DOHH2 (cell line): ENCODE results near the gene TTC33.

Source experiments
- H3F3A ChIP-seq: fragments of 200-600 bp; sonication (generic), shearing (Covaris generic); 2 replicates; pipeline ENCODE4 v1.6.0; 2016; ENCODE audit warnings: antibody characterized with exemption, mild to moderate bottlenecking; ENCODE audit not compliant: control insufficient read depth, insufficient read depth
- H3K27ac ChIP-seq: fragments of 200-600 bp; sonication (generic); 2 replicates; pipeline ENCODE4 v1.5.1; 2014; ENCODE audit warnings: low read depth, mild to moderate bottlenecking, low read length, moderate library complexity
- H3K27me3 ChIP-seq: fragments of 200-600 bp; sonication (generic); 2 replicates; pipeline ENCODE4 v1.6.1; 2014; ENCODE audit warnings: mild to moderate bottlenecking, low read length, mixed read lengths; ENCODE audit not compliant: control insufficient read depth
- H3K36me3 ChIP-seq: fragments of 200-600 bp; sonication (generic); 2 replicates; pipeline ENCODE4 v1.6.1; 2014; ENCODE audit warnings: mild to moderate bottlenecking, low read length, moderate library complexity, mixed read lengths; ENCODE audit not compliant: control insufficient read depth
- H3K4me1 ChIP-seq: fragments of 200-600 bp; sonication (generic); 2 replicates; pipeline ENCODE4 v1.6.1; 2014; ENCODE audit warnings: mild to moderate bottlenecking, low read length, mixed read lengths; ENCODE audit not compliant: control insufficient read depth
- H3K4me2 ChIP-seq: fragments of 200-600 bp; sonication (generic); 2 replicates; pipeline ENCODE4 v1.6.0; 2014; ENCODE audit warnings: mild to moderate bottlenecking, low read length, moderate library complexity
- H3K4me3 ChIP-seq: fragments of 200-600 bp; sonication (generic); 2 replicates; pipeline ENCODE4 v1.5.1; 2014; ENCODE audit warnings: mild to moderate bottlenecking, low read length, mixed read lengths
- H3K79me2 ChIP-seq: fragments of 200-600 bp; sonication (generic); 2 replicates; pipeline ENCODE4 v1.6.1; 2014; ENCODE audit warnings: mild to moderate bottlenecking, low read length, mixed read lengths; ENCODE audit not compliant: control insufficient read depth
- H3K9me2 ChIP-seq: fragments of 200-600 bp; sonication (generic); replicated peaks from 2 replicates; pipeline ENCODE4 v1.6.1; 2014; ENCODE audit warnings: mild to moderate bottlenecking, low read length, mixed read lengths; ENCODE audit not compliant: control insufficient read depth
- H3K9me3 ChIP-seq: fragments of 200-600 bp; sonication (generic); 2 replicates; pipeline ENCODE4 v1.6.1; 2014; ENCODE audit warnings: antibody characterized with exemption, low read length, mixed read lengths; ENCODE audit not compliant: control insufficient read depth, insufficient read depth
- H4K20me1 ChIP-seq: fragments of 200-600 bp; sonication (generic); 2 replicates; pipeline ENCODE4 v1.6.0; 2014; ENCODE audit warnings: low read depth, mild to moderate bottlenecking, antibody characterized with exemption, low read length, moderate library complexity; ENCODE audit not compliant: control insufficient read depth, insufficient read depth
- CTCF ChIP-seq: fragments of 200-600 bp; sonication (generic); IDR thresholded peaks from one replicate; pipeline ENCODE4 v1.5.1; 2014; ENCODE audit warnings: antibody characterized with exemption, mild to moderate bottlenecking, low read depth, low read length; ENCODE audit not compliant: poor library complexity, severe bottlenecking
- EZH2phosphoT487 ChIP-seq: fragments of 200-600 bp; sonication (generic); IDR thresholded peaks from 2 replicates; pipeline ENCODE4 v1.6.1; 2017; ENCODE audit warnings: borderline replicate concordance, mild to moderate bottlenecking, antibody characterized with exemption, low read length, moderate library complexity, mixed read lengths

The TTC33 gene

GRCh38 chr5:40743771-40744170 lies 12.0 kb downstream of the TTC33 start:
- peaks cover 33% of the 10 kb centered on the region for H3K79me2 ChIP-seq
- peaks cover 15% of the 10 kb centered on the region for H3K4me1 ChIP-seq
- H3K36me3 ChIP-seq, result peaks cover 19% of the 10 kb centered on the region
- no peaks in the 10 kb centered on the region for H4K20me1 ChIP-seq
- no peaks in the 10 kb centered on the region for H3K27me3 ChIP-seq
- no peak overlapping the region for H3K27ac ChIP-seq
- no peaks in the 10 kb centered on the region for H3K9me3 ChIP-seq
- H3K4me2 ChIP-seq, result no peak overlapping the region
- H3K4me3 ChIP-seq, result no peak overlapping the region
- TF ChIP-seq CTCF, result no peak
- TF ChIP-seq EZH2phosphoT487, result no peak
- H3F3A ChIP-seq, result no peaks in the 10 kb centered on the region
- no peaks in the 10 kb centered on the region for H3K9me2 ChIP-seq

GRCh38 chr5:40738502-40738901 lies 17.3 kb downstream of the TTC33 start:
- Histone ChIP-seq H3K79me2 (no peaks in the 10 kb centered on the region; the same call in 1 of the 2 replicates), H3K4me1 (no peaks in the 10 kb centered on the region), H3K4me2 (no peak overlapping the region), H3K9me2 (no peaks in the 10 kb centered on the region), H3K4me3 (no peak overlapping the region), H3K27ac (no peak overlapping the region), H4K20me1 (no peaks in the 10 kb centered on the region), H3K9me3 (no peaks in the 10 kb centered on the region), H3F3A (peaks cover 4% of the 10 kb centered on the region; the same call in 1 of the 2 replicates), H3K27me3 (no peaks in the 10 kb centered on the region), H3K36me3 (peaks cover 15% of the 10 kb centered on the region)
- TF ChIP-seq CTCF (no peak), EZH2phosphoT487 (no peak)

GRCh38 chr5:40736103-40736875 lies 19.5 kb downstream of the TTC33 start:
- no peak overlapping the region for H3K4me2 ChIP-seq
- peak; percentile 73 for TF ChIP-seq CTCF
- no peak for TF ChIP-seq EZH2phosphoT487
- H3F3A ChIP-seq, result peaks cover 4% of the 10 kb centered on the region; the same call in 1 of the 2 replicates
- no peaks in the 10 kb centered on the region for H3K9me3 ChIP-seq
- H3K4me3 ChIP-seq, result no peak overlapping the region
- peaks cover 11% of the 10 kb centered on the region for H3K36me3 ChIP-seq
- H3K27me3 ChIP-seq, result no peaks in the 10 kb centered on the region
- H4K20me1 ChIP-seq, result no peaks in the 10 kb centered on the region
- no peaks in the 10 kb centered on the region; the same call in 1 of the 2 replicates for H3K79me2 ChIP-seq
- H3K4me1 ChIP-seq, result no peaks in the 10 kb centered on the region
- no peak overlapping the region for H3K27ac ChIP-seq
- H3K9me2 ChIP-seq, result no peaks in the 10 kb centered on the region
